PC-9 (cell line): ENCODE measurements around the gene OR6V1.
A peak's percentile ranks its signal among the peaks of the same experiment; 100 is the strongest.

ENCODE experiments used
- CTCF ChIP-seq: fragments of 200-600 bp; sonication (generic); conservative IDR thresholded peaks from 2 replicates; pipeline ENCODE4 v1.6.1; 2017; ENCODE audit warnings: mixed run types, antibody characterized with exemption, mild to moderate bottlenecking, moderate library complexity
- EZH2 ChIP-seq: fragments of 200-600 bp; sonication (generic); IDR thresholded peaks from 2 replicates; pipeline ENCODE4 v1.8.0; 2017; ENCODE audit warnings: antibody characterized with exemption, low read depth

GRCh38 chr7:143008007-143008901 lies 43.9 kb upstream of the OR6V1 start:
- no peak for TF ChIP-seq EZH2
- TF ChIP-seq CTCF = peak; percentile 99
